Mammary epithelial cell (primary cell): ENCODE data around the gene JAG2.

Experiments used
- CTCF ChIP-seq, 2 donors: IDR thresholded peaks in 1 of 2; conservative IDR thresholded peaks in 1 of 2; 2 replicates each; pipeline ENCODE4 v1.5.1; 2011 to 2012; ENCODE audit warnings: inconsistent platforms in 2 of 2, low read length in 2 of 2, mild to moderate bottlenecking in 2 of 2, control low read depth in 1 of 2, low read depth in 1 of 2; ENCODE audit not compliant: insufficient read depth in 1 of 2; ENCODE audit errors: extremely low read depth in 1 of 2
- EZH2 ChIP-seq: IDR thresholded peaks from 2 replicates; pipeline ENCODE4 v1.6.1; 2012; ENCODE audit warnings: low read length, inconsistent platforms, borderline replicate concordance

- TF ChIP-seq CTCF (conservative IDR thresholded peaks at IDR 0.05 in 1 of 2, IDR thresholded peaks at IDR 0.05 in 1 of 2; ENCODE audit: extremely low read depth in 1 of 2, insufficient read depth in 1 of 2, low read depth in 1 of 2, low read length in 2 of 2) = peak in 1 of 2 donors; percentile 24
- no peak for TF ChIP-seq EZH2
Observed at GRCh38 chr14:105144666-105145380, 23.8 kb downstream of the JAG2 start.
